Mucosa of rectum (tissue), 2 donors: ENCODE results near the gene ZSCAN25.

Experiments
- H3K27ac ChIP-seq, 2 donors: one replicate each; pipeline ENCODE4 v1.7.0; 2013; ENCODE audit warnings: inconsistent platforms in 2 of 2, low read depth in 2 of 2, low read length in 2 of 2
- H3K27me3 ChIP-seq, 2 donors: one replicate each; pipeline ENCODE4 v1.7.0; 2013; ENCODE audit warnings: low read length in 2 of 2; ENCODE audit not compliant: control insufficient read depth in 2 of 2, insufficient read depth in 2 of 2
- H3K36me3 ChIP-seq, 2 donors: one replicate each; pipeline ENCODE4 v1.7.0; 2013; ENCODE audit warnings: low read length in 2 of 2; ENCODE audit not compliant: control insufficient read depth in 2 of 2, insufficient read depth in 2 of 2
- H3K4me1 ChIP-seq, 2 donors: one replicate each; pipeline ENCODE4 v1.7.0; 2013; ENCODE audit warnings: low read length in 2 of 2, mild to moderate bottlenecking in 1 of 2; ENCODE audit not compliant: control insufficient read depth in 2 of 2, insufficient read depth in 2 of 2
- H3K4me3 ChIP-seq, 2 donors: one replicate each; pipeline ENCODE4 v1.7.0; 2013; ENCODE audit warnings: low read length in 2 of 2
- H3K9ac ChIP-seq, 2 donors: one replicate each; pipeline ENCODE4 v1.7.0; 2013; ENCODE audit warnings: low read length in 2 of 2, low read depth in 1 of 2, mild to moderate bottlenecking in 1 of 2
- H3K9me3 ChIP-seq, 2 donors: one replicate each; pipeline ENCODE4 v1.7.0; 2013; ENCODE audit warnings: low read length in 2 of 2; ENCODE audit not compliant: control insufficient read depth in 2 of 2
- donor health status: healthy.
- donor health status: Normal muscosa, but diverticular disease.

Gene ZSCAN25

DNA sequence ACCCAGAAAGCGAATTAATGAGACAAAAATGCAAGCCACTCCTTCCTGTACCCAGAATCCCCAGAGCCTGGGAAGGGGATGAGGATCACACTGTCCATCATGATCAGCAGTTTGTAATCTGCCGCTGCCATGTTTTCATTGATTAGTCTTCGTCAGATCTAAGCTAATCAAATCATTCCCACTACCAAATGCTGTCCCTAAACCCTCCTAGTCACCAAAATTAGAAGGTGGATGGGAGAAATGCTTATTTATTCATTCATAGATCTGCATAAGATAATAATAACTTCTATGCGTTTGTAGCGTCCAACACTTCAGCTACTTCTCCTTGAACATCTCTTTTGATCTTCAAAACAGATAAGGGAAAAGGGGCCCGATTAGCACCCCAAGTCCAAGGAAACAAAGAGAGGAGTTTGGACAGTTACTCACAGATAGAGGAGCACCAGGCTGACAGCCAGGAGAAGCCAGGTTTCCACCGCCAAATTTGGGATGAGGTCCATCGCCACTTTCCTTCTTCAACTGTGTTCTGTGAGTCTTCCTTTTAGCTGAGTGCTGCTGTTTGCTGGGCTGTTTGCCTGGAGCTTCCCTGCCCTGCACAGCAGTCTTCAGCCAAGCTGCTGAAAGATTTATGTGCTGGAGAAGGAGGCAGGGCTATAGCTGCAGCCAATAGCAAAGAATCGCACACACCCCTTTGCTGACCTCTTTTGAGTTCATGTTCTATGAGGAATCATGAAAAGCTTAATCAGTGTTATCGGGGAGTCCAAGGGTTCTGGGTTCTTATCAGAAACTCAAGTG, 62.9 kb downstream of the ZSCAN25 start, which contains the start of gene CYP3A5:
TSS of gene CYP3A5 (minus strand) at position 597 of the 792 bp plus-strand sequence. CDS start at position 497, 100 bp downstream.
- no peaks in the 10 kb centered on the region for H3K9me3 ChIP-seq
- peak within 1 kb of the TSS; percentile 89 to 90 for H3K4me3 ChIP-seq
- peaks cover 0 to 5% of the 10 kb centered on the region in 2 donors for H3K4me1 ChIP-seq
- peak within 1 kb of the TSS; percentile 92 to 97 for H3K27ac ChIP-seq
- peak within 1 kb of the TSS; percentile 85 to 86 for H3K9ac ChIP-seq
- no peaks in the 10 kb centered on the region for H3K27me3 ChIP-seq
- peaks cover 18 to 21% of the 10 kb centered on the region in 2 donors for H3K36me3 ChIP-seq
